Chondrocyte (in vitro differentiated cells): ENCODE results near the gene DTWD2. TPM values are rescaled to one million over a fixed set of nuclear protein-coding genes. Genes with fewer than 3 reads are reported as not detected.

Experiments used
- DNase-seq: peaks from one replicate; pipeline ENCODE4 v3.0.0; 2021; ENCODE audit warnings: mixed read lengths, low spot score
- H3K27ac Mint-ChIP-seq: one replicate; pipeline ENCODE4 v1.8.0; 2021; ENCODE audit warnings: mild to moderate bottlenecking, moderate library complexity, mixed read lengths; ENCODE audit not compliant: unreplicated experiment
- H3K27me3 Mint-ChIP-seq: 2 replicates; pipeline ENCODE4 v1.8.0; 2021; ENCODE audit warnings: low read depth, mixed read lengths
- H3K36me3 Mint-ChIP-seq: 2 replicates; pipeline ENCODE4 v1.8.0; 2021; ENCODE audit warnings: low read depth, mixed read lengths
- H3K4me1 Mint-ChIP-seq: 2 replicates; pipeline ENCODE4 v1.8.0; 2021; ENCODE audit warnings: low read depth, mild to moderate bottlenecking, mixed read lengths
- H3K4me3 Mint-ChIP-seq: one replicate; pipeline ENCODE4 v1.8.0; 2021; ENCODE audit warnings: mild to moderate bottlenecking, moderate library complexity, mixed read lengths; ENCODE audit not compliant: unreplicated experiment
- H3K9me3 Mint-ChIP-seq: 2 replicates; pipeline ENCODE4 v1.8.0; 2021; ENCODE audit warnings: low read depth, mixed read lengths
- total RNA-seq: library from RNA; stranded (reverse); gene quantifications from 3 replicates; pipeline ENCODE4 v1.2.1, GENCODE V29; 2021
- TF ChIP-seq, protein P1 (sequence below): fragments of 200-600 bp; sonication (generic); IDR thresholded peaks from 2 replicates; pipeline ENCODE4 v1.5.0; 2021; ENCODE audit warnings: antibody characterized with exemption, mild to moderate bottlenecking, moderate library complexity

The DTWD2 gene
- total RNA-seq, 1 donor from 2014 or later: 7.9 TPM

- no peak overlapping the region for H3K27ac Mint-ChIP-seq
- DNase-seq: no peak
- no peaks in the 10 kb centered on the region for H3K4me1 Mint-ChIP-seq
- no peak overlapping the region for H3K4me3 Mint-ChIP-seq
- TF ChIP-seq, protein P1, sequence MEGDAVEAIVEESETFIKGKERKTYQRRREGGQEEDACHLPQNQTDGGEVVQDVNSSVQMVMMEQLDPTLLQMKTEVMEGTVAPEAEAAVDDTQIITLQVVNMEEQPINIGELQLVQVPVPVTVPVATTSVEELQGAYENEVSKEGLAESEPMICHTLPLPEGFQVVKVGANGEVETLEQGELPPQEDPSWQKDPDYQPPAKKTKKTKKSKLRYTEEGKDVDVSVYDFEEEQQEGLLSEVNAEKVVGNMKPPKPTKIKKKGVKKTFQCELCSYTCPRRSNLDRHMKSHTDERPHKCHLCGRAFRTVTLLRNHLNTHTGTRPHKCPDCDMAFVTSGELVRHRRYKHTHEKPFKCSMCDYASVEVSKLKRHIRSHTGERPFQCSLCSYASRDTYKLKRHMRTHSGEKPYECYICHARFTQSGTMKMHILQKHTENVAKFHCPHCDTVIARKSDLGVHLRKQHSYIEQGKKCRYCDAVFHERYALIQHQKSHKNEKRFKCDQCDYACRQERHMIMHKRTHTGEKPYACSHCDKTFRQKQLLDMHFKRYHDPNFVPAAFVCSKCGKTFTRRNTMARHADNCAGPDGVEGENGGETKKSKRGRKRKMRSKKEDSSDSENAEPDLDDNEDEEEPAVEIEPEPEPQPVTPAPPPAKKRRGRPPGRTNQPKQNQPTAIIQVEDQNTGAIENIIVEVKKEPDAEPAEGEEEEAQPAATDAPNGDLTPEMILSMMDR: no peak
- H3K9me3 Mint-ChIP-seq: no peaks in the 10 kb centered on the region
- no peaks in the 10 kb centered on the region for H3K36me3 Mint-ChIP-seq
- H3K27me3 Mint-ChIP-seq: no peaks in the 10 kb centered on the region
Measured at GRCh38 chr5:118844351-118844750, 144.0 kb downstream of the DTWD2 start.

DNA sequence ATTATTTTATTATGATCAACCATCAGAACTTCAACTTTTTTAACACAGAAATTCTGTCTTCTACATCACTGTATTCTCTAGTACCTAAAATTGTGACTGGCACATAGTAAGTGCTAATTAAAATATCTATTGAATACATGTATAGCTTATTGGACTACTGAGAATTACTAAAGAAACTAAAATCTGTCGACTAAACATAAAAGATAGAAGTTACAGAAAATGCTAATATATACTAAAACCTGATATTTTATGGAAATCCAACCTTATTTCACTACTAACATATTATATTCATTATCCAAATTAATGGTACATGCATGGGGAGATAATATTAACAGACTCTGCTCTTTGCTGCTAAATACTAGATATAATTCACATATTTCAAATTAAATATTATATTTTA lies 153.6 kb downstream of the DTWD2 start:
- H3K36me3 Mint-ChIP-seq: no peaks in the 10 kb centered on the region
- no peaks in the 10 kb centered on the region for H3K4me1 Mint-ChIP-seq
- H3K27ac Mint-ChIP-seq: no peak overlapping the region
- no peaks in the 10 kb centered on the region for H3K9me3 Mint-ChIP-seq
- TF ChIP-seq, protein P1: no peak
- DNase-seq: no peak
- H3K27me3 Mint-ChIP-seq: no peaks in the 10 kb centered on the region
- H3K4me3 Mint-ChIP-seq: no peak overlapping the region

DNA sequence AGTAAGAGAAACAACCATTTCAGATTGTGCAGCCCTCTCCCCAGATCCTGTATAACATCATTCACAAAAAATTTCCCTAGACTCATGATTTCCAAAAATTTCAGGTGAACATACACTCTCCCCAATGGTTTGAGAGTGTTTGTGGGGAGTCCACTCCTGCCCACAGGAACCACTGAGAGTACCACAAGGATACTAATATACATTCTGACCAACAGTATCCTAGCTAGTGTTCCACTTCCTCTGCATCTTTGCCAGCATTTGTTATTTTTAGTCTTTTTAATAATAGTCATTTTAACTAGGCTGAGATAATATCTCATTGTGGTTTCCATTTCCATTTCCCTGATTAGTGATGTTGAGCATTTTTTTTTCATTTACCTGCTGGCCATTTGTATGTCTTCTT lies 155.4 kb downstream of the DTWD2 start:
- no peak for DNase-seq
- H3K36me3 Mint-ChIP-seq: no peaks in the 10 kb centered on the region
- no peaks in the 10 kb centered on the region for H3K27me3 Mint-ChIP-seq
- H3K9me3 Mint-ChIP-seq: no peaks in the 10 kb centered on the region
- no peak overlapping the region for H3K27ac Mint-ChIP-seq
- H3K4me1 Mint-ChIP-seq: no peaks in the 10 kb centered on the region
- H3K4me3 Mint-ChIP-seq: no peak overlapping the region
- TF ChIP-seq, protein P1: no peak

DNA sequence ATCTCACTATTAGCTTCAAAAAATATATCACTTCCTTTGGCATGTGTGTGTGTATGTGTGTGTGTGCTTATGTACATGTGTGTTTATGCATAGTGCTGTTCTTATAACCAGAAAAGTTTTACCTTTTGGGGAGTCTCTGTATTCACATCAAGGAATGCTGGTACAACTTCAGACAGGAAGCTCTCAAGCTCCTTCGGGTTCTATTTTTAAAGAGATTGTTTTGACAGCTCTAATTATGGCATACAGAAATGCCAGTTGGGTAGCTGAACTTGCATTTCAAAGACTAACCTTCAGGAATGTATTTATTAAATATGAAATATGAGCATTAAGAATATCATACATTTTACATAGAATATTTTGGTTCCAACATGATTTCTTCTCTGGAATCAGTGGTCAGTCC lies 163.1 kb downstream of the DTWD2 start:
- TF ChIP-seq, protein P1: no peak
- H3K27ac Mint-ChIP-seq: no peak overlapping the region
- H3K27me3 Mint-ChIP-seq: no peaks in the 10 kb centered on the region
- no peak for DNase-seq
- no peak overlapping the region for H3K4me3 Mint-ChIP-seq
- H3K4me1 Mint-ChIP-seq: peaks cover 5% of the 10 kb centered on the region
- H3K9me3 Mint-ChIP-seq: no peaks in the 10 kb centered on the region
- no peaks in the 10 kb centered on the region for H3K36me3 Mint-ChIP-seq

DNA sequence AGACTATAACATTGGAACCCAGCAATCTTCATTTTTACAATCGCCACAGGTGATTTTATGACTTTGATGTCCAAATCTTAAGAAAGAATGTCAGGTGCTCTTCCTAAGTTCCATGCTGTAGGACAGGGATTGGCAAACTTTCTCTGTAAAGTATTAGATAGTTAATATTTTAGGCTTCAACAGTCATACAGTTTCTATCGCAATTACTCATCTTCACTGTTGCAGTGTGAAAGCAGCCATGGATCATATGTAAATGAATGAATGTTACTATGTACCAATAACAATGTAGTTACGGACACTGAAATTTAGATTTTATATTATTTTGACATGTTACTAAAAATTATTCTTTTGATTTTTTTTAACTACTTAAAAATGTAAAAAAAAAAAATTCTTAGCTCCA lies 169.7 kb downstream of the DTWD2 start:
- H3K4me3 Mint-ChIP-seq: no peak overlapping the region
- peaks cover 23% of the 10 kb centered on the region for H3K9me3 Mint-ChIP-seq
- H3K27me3 Mint-ChIP-seq: no peaks in the 10 kb centered on the region
- no peak overlapping the region for H3K27ac Mint-ChIP-seq
- no peak for DNase-seq
- H3K4me1 Mint-ChIP-seq: no peaks in the 10 kb centered on the region
- TF ChIP-seq, protein P1: no peak
- H3K36me3 Mint-ChIP-seq: peaks cover 11% of the 10 kb centered on the region
